Colonic mucosa (tissue), 4 donors: Measurements from ENCODE around the gene MUC12. TPM values are rescaled to one million over a fixed set of nuclear protein-coding genes. Genes with fewer than 3 reads are reported as not detected.
"Not testable (repeated sequence)": the region's sequence is repeated elsewhere in the genome, so short reads cannot be mapped to it uniquely, and the experiment has no call there.

Source experiments
- DNase-seq: peaks from one replicate; pipeline ENCODE4 v3.0.0-alpha.2; 2020
- H3K27ac ChIP-seq: fragments of 200-600 bp; one replicate; pipeline ENCODE4 v1.8.0; 2021
- H3K27me3 ChIP-seq: fragments of 200-600 bp; one replicate; pipeline ENCODE4 v1.8.0; 2021
- H3K36me3 ChIP-seq: fragments of 200-600 bp; one replicate; pipeline ENCODE4 v1.8.0; 2021
- H3K4me1 ChIP-seq: fragments of 200-600 bp; one replicate; pipeline ENCODE4 v1.8.0; 2021; ENCODE audit warnings: mild to moderate bottlenecking
- H3K4me3 ChIP-seq: fragments of 200-600 bp; one replicate; pipeline ENCODE4 v1.8.0; 2021
- H3K9ac ChIP-seq, 2 donors: one replicate each; pipeline ENCODE4 v1.7.0; 2013; ENCODE audit warnings: control low read depth in 2 of 2, low read depth in 2 of 2, low read length in 2 of 2
- H3K9me3 ChIP-seq: fragments of 200-600 bp; one replicate; pipeline ENCODE4 v1.8.0; 2021
- CTCF ChIP-seq: fragments of 200-600 bp; IDR thresholded peaks from one replicate; pipeline ENCODE4 v1.8.0; 2022; ENCODE audit warnings: antibody characterized with exemption, mild to moderate bottlenecking
- intact Hi-C: fragments of 100-400 bp; cut with DNase I; formaldehyde crosslinking; loops from one replicate; pipeline ENCODE4 v1.14.1; 2022
- total RNA-seq, 2 donors: library from RNA; stranded (reverse); fragmentation: NEBNext Ultra II Directional in 1 of 2; extraction: Animal tissue kit (Norgen Biotek cat#: 25700) in 1 of 2; gene quantifications; one replicate each; pipeline ENCODE4 v1.2.1, GENCODE V29; 2021
- donor health status: healthy.
- donor health status: DM: no; HTN: no; CAD: no.
- donor health status: DM: no; HTN: no; CAD: no.

The MUC12 gene
- total RNA-seq, 2 donors from 2014 or later: 331 to 542 TPM

DNA sequence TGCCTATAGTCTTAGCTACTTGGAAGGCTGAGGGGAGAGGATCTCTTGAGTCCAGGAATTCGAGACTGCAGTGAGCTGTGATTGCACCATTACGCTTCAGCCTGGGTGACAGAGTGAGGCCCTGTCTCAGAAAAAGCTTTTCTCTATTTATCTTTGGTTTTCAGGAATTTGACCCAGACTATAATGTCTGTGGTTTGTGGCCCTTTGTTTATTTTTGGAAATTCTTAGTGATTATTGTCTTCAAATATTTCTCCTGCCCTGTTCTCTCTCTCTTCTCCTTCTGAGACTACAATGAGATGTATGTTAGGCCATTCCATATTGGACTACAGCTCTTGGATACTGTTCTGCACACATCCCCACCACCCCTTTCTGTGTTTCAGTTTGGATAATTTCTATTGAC is 4.7 kb downstream of the MUC12 start:
- Histone ChIP-seq H3K27me3 (no peaks in the 10 kb centered on the region), H3K9me3 (no peaks in the 10 kb centered on the region), H3K27ac (peak overlapping the region; percentile 90), H3K4me3 (no peak overlapping the region), H3K4me1 (peaks cover 7% of the 10 kb centered on the region), H3K9ac (no peak overlapping the region), H3K36me3 (no peaks in the 10 kb centered on the region)
- TF ChIP-seq CTCF: no peak
- intact Hi-C loops: no loop called here
- no peak for DNase-seq

- no peak overlapping the region for H3K4me3 ChIP-seq
- H3K9me3 ChIP-seq: no peaks in the 10 kb centered on the region
- peak; percentile 78 for DNase-seq
- no peaks in the 10 kb centered on the region for H3K36me3 ChIP-seq
- intact Hi-C loops: no loop called here
- no peaks in the 10 kb centered on the region for H3K27me3 ChIP-seq
- peak overlapping the region in 1 of 2 donors; percentile 86 for H3K9ac ChIP-seq
- no peak for TF ChIP-seq CTCF
- peaks cover 7% of the 10 kb centered on the region for H3K4me1 ChIP-seq
- peak overlapping the region; percentile 90 for H3K27ac ChIP-seq
These were observed 6.0 kb downstream of the MUC12 start for GRCh38 chr7:100975371-100975821.

- no peak for TF ChIP-seq CTCF
- no peak for DNase-seq
- intact Hi-C loops: no loop called here
- no peaks in the 10 kb centered on the region for H3K27me3 ChIP-seq
- H3K9ac ChIP-seq: peak overlapping the region in 1 of 2 donors; percentile 19
- peaks cover 7% of the 10 kb centered on the region for H3K4me1 ChIP-seq
- no peak overlapping the region for H3K4me3 ChIP-seq
- H3K27ac ChIP-seq: no peak overlapping the region
- no peaks in the 10 kb centered on the region for H3K9me3 ChIP-seq
- H3K36me3 ChIP-seq: no peaks in the 10 kb centered on the region
These were observed 8.9 kb downstream of the MUC12 start for GRCh38 chr7:100978300-100978699.

DNA sequence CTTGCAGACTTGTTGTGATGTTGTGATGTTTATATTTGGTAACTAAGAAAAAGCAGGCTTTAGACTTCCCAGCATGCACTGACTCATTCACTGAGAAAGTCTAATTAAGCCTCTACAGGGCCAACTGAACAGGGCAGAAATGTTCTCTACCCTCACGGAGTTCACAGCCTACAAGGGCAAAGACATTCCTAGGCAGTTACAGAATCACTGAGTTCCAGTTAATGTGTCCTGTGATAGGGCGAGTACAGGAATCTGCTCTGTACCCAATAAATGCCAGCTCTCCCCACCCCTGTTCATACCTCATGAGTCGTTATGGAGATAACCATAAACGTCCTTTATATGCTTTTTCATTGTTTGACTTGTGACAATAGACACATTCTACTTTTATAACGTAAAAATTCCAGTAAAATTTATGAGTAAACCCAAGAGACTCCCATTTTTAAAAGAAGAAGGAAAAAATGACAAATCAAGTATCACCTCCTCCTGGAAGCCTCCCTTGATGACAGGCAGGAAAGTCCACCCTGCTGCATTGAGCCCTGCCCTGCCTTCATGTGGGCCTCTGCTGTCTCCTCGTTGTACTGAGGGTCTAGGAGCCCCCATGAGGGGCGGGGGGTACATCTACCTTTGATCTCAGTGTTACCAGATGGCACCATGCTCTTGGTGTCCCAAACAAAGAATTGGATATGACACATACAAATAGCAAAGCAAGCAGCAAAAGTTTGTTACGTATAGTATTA is 14.3 kb downstream of the MUC12 start:
- Histone ChIP-seq H3K4me1 (no peaks in the 10 kb centered on the region), H3K27ac (peak overlapping the region; percentile 83), H3K4me3 (no peak overlapping the region), H3K36me3 (no peaks in the 10 kb centered on the region), H3K9me3 (no peaks in the 10 kb centered on the region), H3K9ac (peak overlapping the region in 1 of 2 donors; percentile 38), H3K27me3 (no peaks in the 10 kb centered on the region)
- no peak for TF ChIP-seq CTCF
- DNase-seq: peak; percentile 73
- intact Hi-C loops: no loop called here

GRCh38 chr7:100984241-100984918 is 15.0 kb downstream of the MUC12 start:
- H3K4me1 ChIP-seq, H3K4me3 ChIP-seq, H3K36me3 ChIP-seq, intact Hi-C loops, H3K27me3 ChIP-seq, H3K9me3 ChIP-seq: not testable (repeated sequence)
- peak overlapping the region in 1 of 2 donors; percentile 38 for H3K9ac ChIP-seq
- H3K27ac ChIP-seq: peak overlapping the region; percentile 63
- DNase-seq: peak; percentile 54

GRCh38 chr7:100985033-100985797 is 15.8 kb downstream of the MUC12 start:
- peak overlapping the region; percentile 63 for H3K27ac ChIP-seq
- H3K9ac ChIP-seq, H3K36me3 ChIP-seq, H3K9me3 ChIP-seq, DNase-seq, H3K4me3 ChIP-seq, H3K27me3 ChIP-seq, H3K4me1 ChIP-seq, intact Hi-C loops: not testable (repeated sequence)
